GM18870 (cell line): ENCODE results near the gene RASD1.

Source experiments
- ATAC-seq: cut with Tn5 transposase; IDR thresholded peaks from one replicate; pipeline ENCODE4 v1.9.1; 2021; ENCODE audit warnings: moderate library complexity; ENCODE audit not compliant: unreplicated experiment

The RASD1 gene

GRCh38 chr17:17445925-17446665, 50.1 kb downstream of the RASD1 start:
- no peak for ATAC-seq

GRCh38 chr17:17445296-17445924, 50.8 kb downstream of the RASD1 start:
- no peak for ATAC-seq
